Brain microvascular endothelial cell (primary cell): ENCODE measurements around the gene E2F2.
A peak's percentile ranks its signal among the peaks of the same experiment; 100 is the strongest.

Experiments used
- DNase-seq: peaks from one replicate; pipeline ENCODE4 v3.0.0-alpha.2; 2020
- H3K27ac ChIP-seq: fragments of 250-450 bp; sonication (Bioruptor Pico); 2 replicates; pipeline ENCODE4 v1.5.1; 2020; ENCODE audit warnings: mild to moderate bottlenecking, moderate library complexity
- H3K27me3 ChIP-seq: fragments of 250-450 bp; sonication (Bioruptor Pico); replicated peaks from 2 replicates; pipeline ENCODE4 v1.5.1; 2020; ENCODE audit warnings: mild to moderate bottlenecking
- H3K36me3 ChIP-seq: fragments of 250-450 bp; sonication (Bioruptor Pico); replicated peaks from 2 replicates; pipeline ENCODE4 v1.5.1; 2020; ENCODE audit warnings: mild to moderate bottlenecking
- H3K4me3 ChIP-seq: 2 replicates; pipeline ENCODE4 v1.5.1; 2011; ENCODE audit warnings: low read depth, mild to moderate bottlenecking, control low read depth, low read length, moderate library complexity
- CTCF ChIP-seq: IDR thresholded peaks from 2 replicates; pipeline ENCODE4 v1.5.1; 2011; ENCODE audit warnings: low read depth, mild to moderate bottlenecking, moderate library complexity, low read length, control low read depth, inconsistent platforms; ENCODE audit errors: missing control alignments
- in situ Hi-C: cut with HindIII; loops from 2 replicates; pipeline ENCODE4 v1.10.0; 2017; ENCODE audit warnings: low sequenced_read_pairs, low pct_ligation_motif_present

E2F2 gene

GRCh38 chr1:23492132-23492720 is 38.8 kb downstream of the E2F2 start:
- no peak for DNase-seq
- no peak for TF ChIP-seq CTCF
- no peaks in the 10 kb centered on the region for H3K27me3 ChIP-seq
- no peak overlapping the region for H3K4me3 ChIP-seq
- H3K27ac ChIP-seq, result no peak overlapping the region
- no peaks in the 10 kb centered on the region for H3K36me3 ChIP-seq
- in situ Hi-C loops, result no loop called here

- TF ChIP-seq CTCF, result no peak
- no peak overlapping the region for H3K27ac ChIP-seq
- in situ Hi-C loops, result no loop called here
Observed at GRCh38 chr1:23489842-23490241, 41.2 kb downstream of the E2F2 start.

GRCh38 chr1:23485002-23485332 is 46.1 kb downstream of the E2F2 start:
- no peak for TF ChIP-seq CTCF
- Histone ChIP-seq H3K27ac (no peak overlapping the region), H3K36me3 (no peaks in the 10 kb centered on the region), H3K27me3 (no peaks in the 10 kb centered on the region), H3K4me3 (peak overlapping the region; percentile 67)
- no peak for DNase-seq
- in situ Hi-C loops, result no loop called here

More at GRCh38 chr1:23489842-23490241, 41.2 kb downstream of the E2F2 start:
- Histone ChIP-seq H3K27me3 (no peaks in the 10 kb centered on the region), H3K36me3 (no peaks in the 10 kb centered on the region), H3K4me3 (no peak overlapping the region)
- DNase-seq, result no peak

GRCh38 chr1:23484253-23485001 is 46.6 kb downstream of the E2F2 start:
- in situ Hi-C loops, result no loop called here
- Histone ChIP-seq H3K36me3 (no peaks in the 10 kb centered on the region), H3K27me3 (no peaks in the 10 kb centered on the region), H3K4me3 (peak overlapping the region; percentile 67), H3K27ac (no peak overlapping the region)
- peak; percentile 75 for DNase-seq
- TF ChIP-seq CTCF, result no peak

GRCh38 chr1:23483321-23484252 is 47.4 kb downstream of the E2F2 start, which contains the start of gene ASAP3:
TSS of gene ASAP3 (minus strand) at chr1:23484179. CDS start at chr1:23484133, 46 bp downstream.
- no peak for DNase-seq
- in situ Hi-C loops, result no loop called here
- H3K4me3 ChIP-seq, result peak within 1 kb of the TSS; percentile 67

More at GRCh38 chr1:23483321-23484252, 47.4 kb downstream of the E2F2 start, which contains the start of gene ASAP3:
- Histone ChIP-seq H3K27ac (no peak within 1 kb of the TSS), H3K36me3 (no peaks in the 10 kb centered on the region), H3K27me3 (no peaks in the 10 kb centered on the region)
- TF ChIP-seq CTCF, result peak; percentile 40
